Fibroblast of lung (primary cell): ENCODE measurements around the gene PDX1. TPM values are rescaled to one million over a fixed set of nuclear protein-coding genes. Genes with fewer than 3 reads are reported as not detected.

Source experiments
- DNase-seq, 2 donors: peaks; one replicate each; pipeline versions ENCODE4 v3.0.0 to v3.0.0-alpha.2; 2010; ENCODE audit warnings: low read depth in 2 of 2
- H2AFZ ChIP-seq: 2 replicates; pipeline ENCODE4 v1.5.1; 2012; ENCODE audit warnings: low read length, control low read depth, inconsistent platforms
- H3K27ac ChIP-seq: 2 replicates; pipeline ENCODE4 v1.5.1; 2011; ENCODE audit warnings: low read length, control low read depth; ENCODE audit not compliant: insufficient read depth
- H3K27me3 ChIP-seq: 2 replicates; pipeline ENCODE4 v1.5.1; 2011; ENCODE audit warnings: mild to moderate bottlenecking, low read length; ENCODE audit not compliant: control insufficient read depth, insufficient read depth
- H3K36me3 ChIP-seq: 2 replicates; pipeline ENCODE4 v1.5.1; 2011; ENCODE audit warnings: low read length; ENCODE audit not compliant: control insufficient read depth, insufficient read depth
- H3K4me1 ChIP-seq: 2 replicates; pipeline ENCODE4 v1.5.1; 2011; ENCODE audit warnings: low read length; ENCODE audit not compliant: control insufficient read depth, insufficient read depth; ENCODE audit errors: extremely low read depth
- H3K4me2 ChIP-seq: 2 replicates; pipeline ENCODE4 v1.5.1; 2011; ENCODE audit warnings: low read length, control low read depth; ENCODE audit not compliant: insufficient read depth; ENCODE audit errors: extremely low read depth
- H3K4me3 ChIP-seq, 4 experiments: fragments of 200-600 bp in 1 of 4; sonication (generic) in 1 of 4; replicated peaks in 1 of 4; 2 replicates each; pipeline ENCODE4 v1.5.1; 2011 to 2016; ENCODE audit warnings: low read length in 4 of 4, low read depth in 3 of 4, mild to moderate bottlenecking in 3 of 4, control low read depth in 2 of 4, inconsistent platforms in 1 of 4, mixed read lengths in 1 of 4; ENCODE audit not compliant: insufficient read depth in 1 of 4; ENCODE audit errors: control extremely low read depth in 1 of 4
- H3K79me2 ChIP-seq: 2 replicates; pipeline ENCODE4 v1.5.1; 2012; ENCODE audit warnings: mild to moderate bottlenecking, low read length, inconsistent platforms; ENCODE audit not compliant: control insufficient read depth, insufficient read depth
- H3K9ac ChIP-seq: 2 replicates; pipeline ENCODE4 v1.5.1; 2011; ENCODE audit warnings: mild to moderate bottlenecking, low read length, control low read depth; ENCODE audit not compliant: insufficient read depth
- H3K9me3 ChIP-seq: 2 replicates; pipeline ENCODE4 v1.5.1; 2012; ENCODE audit warnings: low read depth, low read length; ENCODE audit not compliant: control insufficient read depth, insufficient read depth
- H4K20me1 ChIP-seq: 2 replicates; pipeline ENCODE4 v1.5.1; 2011; ENCODE audit warnings: low read length; ENCODE audit not compliant: control insufficient read depth, insufficient read depth; ENCODE audit errors: extremely low read depth
- EZH2 ChIP-seq: IDR thresholded peaks from 2 replicates; pipeline ENCODE4 v1.5.1; 2012; ENCODE audit warnings: low read length, control low read depth, mild to moderate bottlenecking; ENCODE audit errors: missing control alignments
- polyA plus RNA-seq, 2 donors: library from polyadenylated mRNA; depleted of rRNA in 1 of 2; stranded (reverse) in 1 of 2; unstranded in 1 of 2; fragments of >200 nt; gene quantifications; 2 replicates each; pipeline ENCODE4 v1.2.1, GENCODE V29; 2011 to 2012; ENCODE audit warnings: missing spikeins in 1 of 2
- total RNA-seq: library from RNA; depleted of rRNA; stranded (reverse); fragments of >200 nt; gene quantifications from 2 replicates; pipeline ENCODE4 v1.2.1, GENCODE V29; 2014
- TF ChIP-seq, protein P1 (sequence below), 2 donors: IDR thresholded peaks in 1 of 2; conservative IDR thresholded peaks in 1 of 2; 1 replicate in 1 of 2; 2 replicates in 1 of 2; pipeline ENCODE4 v1.5.1; 2011 to 2012; ENCODE audit warnings: low read length in 2 of 2, control low read depth in 1 of 2, inconsistent platforms in 1 of 2, low read depth in 1 of 2, mild to moderate bottlenecking in 1 of 2

Gene PDX1
- total and polyA plus RNA-seq, 2 donors (not counting 1 experiment from before 2014, with no cell fraction given): not detected

DNA sequence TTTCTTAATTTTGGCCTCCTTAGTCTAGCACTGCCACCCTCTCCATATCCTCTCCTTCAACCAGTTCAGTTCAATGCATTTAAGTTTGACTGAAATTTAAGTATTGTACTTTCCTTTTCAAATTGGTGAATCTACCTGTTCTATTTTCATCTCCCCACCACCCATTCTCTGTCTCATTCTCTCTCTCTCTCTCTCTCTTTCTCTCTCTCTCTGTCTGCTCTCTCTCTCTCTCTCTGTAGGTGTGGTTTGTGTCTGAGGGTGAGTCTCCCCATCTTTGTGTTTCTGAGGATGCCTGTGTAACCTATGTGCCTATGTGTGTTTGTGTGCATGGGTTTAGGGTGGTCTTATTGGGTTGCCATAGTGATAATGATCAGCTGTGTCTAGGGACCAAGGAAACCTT is 10.1 kb downstream of the PDX1 start:
- H2AFZ ChIP-seq: no peak overlapping the region
- TF ChIP-seq, protein P1, sequence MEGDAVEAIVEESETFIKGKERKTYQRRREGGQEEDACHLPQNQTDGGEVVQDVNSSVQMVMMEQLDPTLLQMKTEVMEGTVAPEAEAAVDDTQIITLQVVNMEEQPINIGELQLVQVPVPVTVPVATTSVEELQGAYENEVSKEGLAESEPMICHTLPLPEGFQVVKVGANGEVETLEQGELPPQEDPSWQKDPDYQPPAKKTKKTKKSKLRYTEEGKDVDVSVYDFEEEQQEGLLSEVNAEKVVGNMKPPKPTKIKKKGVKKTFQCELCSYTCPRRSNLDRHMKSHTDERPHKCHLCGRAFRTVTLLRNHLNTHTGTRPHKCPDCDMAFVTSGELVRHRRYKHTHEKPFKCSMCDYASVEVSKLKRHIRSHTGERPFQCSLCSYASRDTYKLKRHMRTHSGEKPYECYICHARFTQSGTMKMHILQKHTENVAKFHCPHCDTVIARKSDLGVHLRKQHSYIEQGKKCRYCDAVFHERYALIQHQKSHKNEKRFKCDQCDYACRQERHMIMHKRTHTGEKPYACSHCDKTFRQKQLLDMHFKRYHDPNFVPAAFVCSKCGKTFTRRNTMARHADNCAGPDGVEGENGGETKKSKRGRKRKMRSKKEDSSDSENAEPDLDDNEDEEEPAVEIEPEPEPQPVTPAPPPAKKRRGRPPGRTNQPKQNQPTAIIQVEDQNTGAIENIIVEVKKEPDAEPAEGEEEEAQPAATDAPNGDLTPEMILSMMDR (conservative IDR thresholded peaks at IDR 0.05 in 1 of 2, IDR thresholded peaks at IDR 0.05 in 1 of 2; ENCODE audit: low read depth in 1 of 2, low read length in 2 of 2): no peak
- TF ChIP-seq EZH2: no peak
- DNase-seq: no peak
- no peaks in the 10 kb centered on the region for H3K9me3 ChIP-seq
- H3K36me3 ChIP-seq: no peaks in the 10 kb centered on the region
- H3K4me2 ChIP-seq: no peak overlapping the region
- H4K20me1 ChIP-seq: no peaks in the 10 kb centered on the region
- peaks cover 45% of the 10 kb centered on the region for H3K27me3 ChIP-seq
- H3K27ac ChIP-seq: no peak overlapping the region
- H3K4me3 ChIP-seq: no peak overlapping the region
- no peaks in the 10 kb centered on the region for H3K4me1 ChIP-seq
- H3K79me2 ChIP-seq: no peaks in the 10 kb centered on the region
- H3K9ac ChIP-seq: no peak overlapping the region

DNA sequence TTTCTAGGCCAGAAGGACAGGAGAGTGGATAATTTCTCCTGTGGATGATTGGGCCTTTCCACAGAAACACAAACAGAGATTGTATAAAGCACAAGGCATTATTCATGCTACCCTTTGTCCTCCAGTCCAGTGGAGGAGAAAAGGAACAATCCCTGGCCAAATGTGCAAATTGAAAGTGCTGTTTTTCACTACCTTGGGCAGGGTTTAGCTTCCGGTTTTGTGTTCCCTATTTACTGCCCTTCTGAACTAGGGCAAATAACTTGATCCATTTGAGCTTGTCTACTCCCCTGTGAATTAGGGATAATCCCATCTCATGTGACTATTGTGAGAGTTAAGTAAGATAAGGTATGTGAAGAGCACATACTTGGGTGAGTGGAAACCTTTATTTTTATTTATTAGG is 13.3 kb downstream of the PDX1 start:
- Histone ChIP-seq H3K4me1 (no peaks in the 10 kb centered on the region), H3K9ac (no peak overlapping the region), H3K4me2 (no peak overlapping the region), H3K36me3 (no peaks in the 10 kb centered on the region), H2AFZ (no peak overlapping the region), H3K27ac (no peak overlapping the region), H3K79me2 (no peaks in the 10 kb centered on the region), H3K4me3 (no peak overlapping the region), H4K20me1 (no peaks in the 10 kb centered on the region), H3K27me3 (peaks cover 13% of the 10 kb centered on the region), H3K9me3 (no peaks in the 10 kb centered on the region)
- DNase-seq: no peak
- TF ChIP-seq, protein P1 (conservative IDR thresholded peaks at IDR 0.05 in 1 of 2, IDR thresholded peaks at IDR 0.05 in 1 of 2; ENCODE audit: low read depth in 1 of 2, low read length in 2 of 2): no peak
- no peak for TF ChIP-seq EZH2

DNA sequence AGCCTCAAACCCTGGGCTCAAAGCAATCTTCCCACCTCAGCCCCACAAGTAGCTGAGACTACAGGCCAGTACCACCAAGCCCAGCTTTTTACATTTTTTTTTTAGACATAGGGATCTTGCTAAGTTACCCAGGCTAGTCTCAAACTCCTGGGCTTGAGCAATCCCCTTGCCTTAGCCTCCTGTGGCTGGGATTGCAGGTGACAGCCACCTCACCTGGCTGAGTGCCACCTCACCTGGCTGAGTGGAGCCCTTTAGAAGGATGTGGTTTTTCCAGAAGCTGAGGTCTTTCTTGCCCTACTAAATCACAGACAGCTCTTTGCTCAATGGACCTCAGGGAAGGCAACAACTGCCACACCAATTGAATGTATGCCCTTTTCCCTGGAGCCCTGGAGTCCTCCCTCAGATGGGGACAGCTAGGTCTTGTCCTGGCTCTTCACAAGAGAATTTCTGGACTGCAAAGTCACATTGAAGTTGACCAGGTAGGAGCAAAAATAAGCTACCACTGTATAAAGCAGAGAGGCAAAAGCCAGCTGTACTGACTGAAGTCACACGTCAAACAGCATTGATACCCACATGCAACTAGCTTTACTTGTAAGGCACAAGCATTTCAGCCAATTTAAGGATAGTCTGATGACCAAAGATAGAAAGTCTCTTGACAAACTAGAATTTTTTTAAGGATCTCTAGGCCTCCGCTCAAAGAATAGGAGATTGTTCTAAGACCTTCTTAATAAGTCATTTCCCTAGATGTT is 14.0 kb downstream of the PDX1 start:
- no peaks in the 10 kb centered on the region for H3K79me2 ChIP-seq
- H3K4me1 ChIP-seq: no peaks in the 10 kb centered on the region
- no peak for DNase-seq
- no peak overlapping the region for H3K4me3 ChIP-seq
- H4K20me1 ChIP-seq: no peaks in the 10 kb centered on the region
- peaks cover 8% of the 10 kb centered on the region for H3K27me3 ChIP-seq
- H3K36me3 ChIP-seq: no peaks in the 10 kb centered on the region
- H3K27ac ChIP-seq: no peak overlapping the region
- no peak overlapping the region for H3K9ac ChIP-seq
- TF ChIP-seq, protein P1 (conservative IDR thresholded peaks at IDR 0.05 in 1 of 2, IDR thresholded peaks at IDR 0.05 in 1 of 2; ENCODE audit: low read depth in 1 of 2, low read length in 2 of 2): no peak
- TF ChIP-seq EZH2: no peak
- H3K4me2 ChIP-seq: no peak overlapping the region
- H3K9me3 ChIP-seq: no peaks in the 10 kb centered on the region
- no peak overlapping the region for H2AFZ ChIP-seq
